Adrenal gland (tissue), 12 donors: ENCODE data around the gene MED12. TPM values are rescaled to one million over a fixed set of nuclear protein-coding genes. Genes with fewer than 3 reads are reported as not detected.

Experiments
- DNase-seq, 7 donors: peaks; one replicate each; pipeline ENCODE4 v3.0.0-alpha.2; 2019 to 2020
- H3K27ac ChIP-seq, 5 donors: fragments of 200-600 bp; sonication (generic) in 4 of 5; 1 replicate in 3 of 5; 2 replicates in 2 of 5; pipeline versions ENCODE4 v1.5.1 to v1.8.0; 2016 to 2020; ENCODE audit warnings: mild to moderate bottlenecking in 1 of 5
- H3K27me3 ChIP-seq: fragments of 200-600 bp; 2 replicates; pipeline ENCODE4 v1.8.0; 2021
- H3K36me3 ChIP-seq, 2 donors: fragments of 200-600 bp; replicated peaks in 1 of 2; 1 replicate in 1 of 2; 2 replicates in 1 of 2; pipeline versions ENCODE4 v1.5.1 to v1.8.0; 2018 to 2022
- H3K4me1 ChIP-seq, 2 donors: fragments of 200-600 bp; replicated peaks in 1 of 2; 1 replicate in 1 of 2; 2 replicates in 1 of 2; pipeline versions ENCODE4 v1.5.1 to v1.8.0; 2018 to 2021
- H3K4me3 ChIP-seq, 4 donors: fragments of 200-600 bp; sonication (generic) in 3 of 4; one replicate each; pipeline ENCODE4 v1.5.1; 2016 to 2018
- H3K9me3 ChIP-seq, 3 donors: fragments of 200-600 bp; sonication (generic) in 1 of 3; replicated peaks in 1 of 3; 1 replicate in 2 of 3; 2 replicates in 1 of 3; pipeline versions ENCODE4 v1.5.1 to v1.8.0; 2016 to 2021
- POLR2A ChIP-seq, 2 donors: fragments of 450-650 bp; IDR thresholded peaks; one replicate each; pipeline ENCODE4 v1.6.1; 2017; ENCODE audit warnings: antibody characterized with exemption in 2 of 2, mild to moderate bottlenecking in 2 of 2, moderate library complexity in 1 of 2
- WGBS, 4 donors: extraction: QIAGEN DNeasy Blood & Tissue Kit in 2 of 4; methylation state at CpG; one replicate each; pipeline versions ENCODE4 v1.1.5 to v1.1.7; 2013 to 2017; 5-methylcytosine and 5-hydroxymethylcytosine counted together
- intact Hi-C, 2 donors: fragments of 100-400 bp; cut with DNase I; formaldehyde crosslinking; loops; one replicate each; pipeline versions ENCODE4 v1.14.1 to v1.15.0; 2022 to 2023
- polyA plus RNA-seq, 3 donors: library from polyadenylated mRNA; stranded (reverse); fragments of 200-250 nt in 2 of 3; fragments of 350-450 nt in 1 of 3; fragmentation: Illumina TruSeq in 1 of 3; extraction: RNeasy Lipid Tissue Mini Kit (QIAGEN cat#74804) in 1 of 3; gene quantifications; one replicate each; pipeline ENCODE4 v1.2.3, GENCODE V29; 2013 to 2014
- total RNA-seq, 9 donors: library from RNA; depleted of rRNA in 4 of 9; stranded (reverse); fragments of >200 nt in 4 of 9; fragments of 120-200 nt in 1 of 9; fragmentation: NEBNext Ultra II Directional in 1 of 9; extraction: Animal tissue kit (Norgen Biotek cat#: 25700) in 1 of 9; gene quantifications; one replicate each; pipeline versions ENCODE4 v1.1.0 to v1.2.4, GENCODE V29; 2013 to 2023
- TF ChIP-seq, protein P1 (sequence below), 6 experiments: fragments of 450-650 bp in 4 of 6; fragments of 200-600 bp in 2 of 6; sonication (generic) in 1 of 6; IDR thresholded peaks; 1 replicate in 5 of 6; 2 replicates in 1 of 6; pipeline versions ENCODE4 v1.5.1 to v1.8.0; 2016 to 2021; ENCODE audit warnings: antibody characterized with exemption in 6 of 6, mild to moderate bottlenecking in 2 of 6, moderate library complexity in 1 of 6
- donor health status: healthy with polysubstance abuse.
- donor health status: Bipolar disorder and iron deficiency.
- donor health status: DM: yes; HTN: yes; CAD: no.
- donor health status: DM: no; HTN: no; CAD: no.
- donor health status: DM: no; HTN: no; CAD: no.
- donor health status: DM: yes; HTN: yes; CAD: no.

The MED12 gene
- total and polyA plus RNA-seq, 12 donors = 34.0 to 107 (median 78.4) TPM

- DNase-seq = no peak
- H3K4me1 ChIP-seq = no peaks in the 10 kb centered on the region
- no peak overlapping the region for H3K4me3 ChIP-seq
- intact Hi-C loops = no loop called here
- WGBS, 4 donors = 78 to 95% (median 90%) methylated on average over 4 of the region's 4 CpGs
- H3K36me3 ChIP-seq = no peaks in the 10 kb centered on the region
- no peaks in the 10 kb centered on the region for H3K9me3 ChIP-seq
- no peak overlapping the region for H3K27ac ChIP-seq
- peaks cover 5% of the 10 kb centered on the region for H3K27me3 ChIP-seq
- TF ChIP-seq, protein P1, sequence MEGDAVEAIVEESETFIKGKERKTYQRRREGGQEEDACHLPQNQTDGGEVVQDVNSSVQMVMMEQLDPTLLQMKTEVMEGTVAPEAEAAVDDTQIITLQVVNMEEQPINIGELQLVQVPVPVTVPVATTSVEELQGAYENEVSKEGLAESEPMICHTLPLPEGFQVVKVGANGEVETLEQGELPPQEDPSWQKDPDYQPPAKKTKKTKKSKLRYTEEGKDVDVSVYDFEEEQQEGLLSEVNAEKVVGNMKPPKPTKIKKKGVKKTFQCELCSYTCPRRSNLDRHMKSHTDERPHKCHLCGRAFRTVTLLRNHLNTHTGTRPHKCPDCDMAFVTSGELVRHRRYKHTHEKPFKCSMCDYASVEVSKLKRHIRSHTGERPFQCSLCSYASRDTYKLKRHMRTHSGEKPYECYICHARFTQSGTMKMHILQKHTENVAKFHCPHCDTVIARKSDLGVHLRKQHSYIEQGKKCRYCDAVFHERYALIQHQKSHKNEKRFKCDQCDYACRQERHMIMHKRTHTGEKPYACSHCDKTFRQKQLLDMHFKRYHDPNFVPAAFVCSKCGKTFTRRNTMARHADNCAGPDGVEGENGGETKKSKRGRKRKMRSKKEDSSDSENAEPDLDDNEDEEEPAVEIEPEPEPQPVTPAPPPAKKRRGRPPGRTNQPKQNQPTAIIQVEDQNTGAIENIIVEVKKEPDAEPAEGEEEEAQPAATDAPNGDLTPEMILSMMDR (IDR thresholded peaks at IDR 0.05) = no peak
- TF ChIP-seq POLR2A (IDR thresholded peaks at IDR 0.05) = no peak
Measured at GRCh38 chrX:71162981-71163380, 44.6 kb downstream of the MED12 start.

DNA sequence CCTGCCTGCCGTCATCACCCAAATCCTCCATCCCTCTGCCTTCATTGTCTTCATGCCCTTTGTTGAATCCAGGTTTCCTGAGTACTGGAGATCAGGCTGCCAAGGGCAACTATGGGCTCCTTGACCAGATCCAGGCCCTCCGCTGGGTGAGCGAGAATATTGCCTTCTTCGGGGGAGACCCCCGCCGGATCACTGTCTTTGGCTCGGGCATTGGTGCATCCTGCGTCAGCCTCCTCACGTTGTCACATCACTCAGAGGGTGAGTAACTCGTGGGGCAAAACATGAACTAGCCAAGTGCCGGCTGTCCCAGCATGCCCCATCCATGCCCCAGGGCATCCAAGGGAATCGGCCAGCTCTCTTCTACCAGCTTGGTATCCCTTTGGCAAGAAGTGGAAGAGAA lies 45.7 kb downstream of the MED12 start:
- 88 to 100% (median 96%) methylated on average over 3 to 12 of the region's 12 CpGs for WGBS, 4 donors
- Histone ChIP-seq H3K4me1 (no peaks in the 10 kb centered on the region), H3K36me3 (no peaks in the 10 kb centered on the region), H3K9me3 (no peaks in the 10 kb centered on the region), H3K27ac (no peak overlapping the region), H3K4me3 (no peak overlapping the region), H3K27me3 (peaks cover 5% of the 10 kb centered on the region)
- DNase-seq = no peak
- intact Hi-C loops = no loop called here
- TF ChIP-seq, protein P1 (IDR thresholded peaks at IDR 0.05) = no peak
- TF ChIP-seq POLR2A (IDR thresholded peaks at IDR 0.05) = no peak

- TF ChIP-seq POLR2A (IDR thresholded peaks at IDR 0.05) = no peak
- TF ChIP-seq, protein P1 (IDR thresholded peaks at IDR 0.05) = no peak
- H3K4me1 ChIP-seq = no peaks in the 10 kb centered on the region
- no peak for DNase-seq
- intact Hi-C loops = no loop called here
- no peaks in the 10 kb centered on the region for H3K9me3 ChIP-seq
- no peaks in the 10 kb centered on the region for H3K36me3 ChIP-seq
- H3K27ac ChIP-seq = no peak overlapping the region
- no peak overlapping the region for H3K4me3 ChIP-seq
- peaks cover 9% of the 10 kb centered on the region for H3K27me3 ChIP-seq
- 69 to 78% (median 75%) methylated on average over 4 to 6 of the region's 6 CpGs for WGBS, 4 donors
Measured at GRCh38 chrX:71166461-71166860, 48.1 kb downstream of the MED12 start.

GRCh38 chrX:71167031-71167781 lies 48.8 kb downstream of the MED12 start:
- no peak for DNase-seq
- Histone ChIP-seq H3K27me3 (peaks cover 9% of the 10 kb centered on the region), H3K9me3 (no peaks in the 10 kb centered on the region), H3K36me3 (no peaks in the 10 kb centered on the region), H3K4me3 (no peak overlapping the region), H3K27ac (peak overlapping the region in 1 of 5 donors; percentile 10), H3K4me1 (no peaks in the 10 kb centered on the region)
- intact Hi-C loops = no loop called here
- TF ChIP-seq POLR2A (IDR thresholded peaks at IDR 0.05) = no peak
- TF ChIP-seq, protein P1 (IDR thresholded peaks at IDR 0.05) = no peak
- 79 to 86% (median 84%) methylated on average over 4 to 17 of the region's 17 CpGs for WGBS, 4 donors
